ENCODE measurements around the gene P2RY12.

The P2RY12 gene

DNA sequence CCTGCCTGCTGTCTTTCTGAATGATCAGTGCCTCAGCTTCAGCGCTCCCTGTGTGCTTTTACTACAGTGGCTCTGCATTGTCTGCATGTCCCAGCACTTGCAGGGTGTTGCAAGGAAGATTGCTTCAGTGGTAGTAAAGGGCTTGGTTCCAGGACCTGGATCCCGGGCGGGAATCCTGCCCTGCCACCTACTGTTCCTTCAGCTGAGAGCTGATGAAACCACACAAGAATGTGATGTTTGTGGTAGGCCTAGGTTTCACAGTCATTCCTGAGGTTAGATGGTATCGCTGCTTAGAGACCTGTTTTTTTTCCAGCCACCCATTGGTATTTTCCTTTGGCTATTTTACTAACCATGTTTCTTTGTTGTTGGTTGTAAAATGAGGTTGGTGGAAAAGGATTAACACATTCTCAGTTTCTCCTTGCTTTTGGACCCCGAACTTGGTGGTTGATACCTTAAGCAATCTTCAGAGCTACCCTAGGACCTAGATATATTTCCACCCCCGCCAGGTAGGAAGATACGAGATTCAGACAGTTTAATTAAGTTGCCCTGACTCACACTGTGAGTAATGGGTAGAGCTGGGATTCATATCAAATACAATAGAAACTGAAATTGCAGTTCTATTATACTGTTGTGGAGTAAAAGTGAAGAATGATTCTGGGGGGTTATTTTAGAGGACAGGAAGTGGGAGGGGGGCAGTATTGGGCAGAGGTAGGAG lies 79.3 kb downstream of the P2RY12 start:
- peak; percentile 47 for DNase-seq

DNA sequence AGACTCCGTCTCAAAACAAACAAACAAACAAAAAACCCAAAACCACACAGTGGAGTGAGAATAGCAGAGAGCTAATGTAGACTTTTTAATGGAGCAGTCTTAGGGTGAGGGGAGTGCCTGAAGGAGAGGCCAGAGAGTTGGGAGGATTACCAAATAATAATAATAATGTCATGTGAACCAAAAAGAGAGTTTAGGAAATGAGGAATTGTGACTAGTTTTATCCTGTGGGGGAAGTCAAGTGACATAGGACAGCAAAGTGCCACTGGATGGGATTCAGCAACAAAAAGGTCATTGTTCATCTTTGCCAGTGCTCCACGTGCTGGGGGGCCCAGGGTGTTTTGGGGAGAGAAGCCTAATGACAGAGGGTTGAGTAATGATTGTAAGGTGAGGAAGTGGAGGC lies 80.8 kb downstream of the P2RY12 start:
- DNase-seq, result no peak

DNA sequence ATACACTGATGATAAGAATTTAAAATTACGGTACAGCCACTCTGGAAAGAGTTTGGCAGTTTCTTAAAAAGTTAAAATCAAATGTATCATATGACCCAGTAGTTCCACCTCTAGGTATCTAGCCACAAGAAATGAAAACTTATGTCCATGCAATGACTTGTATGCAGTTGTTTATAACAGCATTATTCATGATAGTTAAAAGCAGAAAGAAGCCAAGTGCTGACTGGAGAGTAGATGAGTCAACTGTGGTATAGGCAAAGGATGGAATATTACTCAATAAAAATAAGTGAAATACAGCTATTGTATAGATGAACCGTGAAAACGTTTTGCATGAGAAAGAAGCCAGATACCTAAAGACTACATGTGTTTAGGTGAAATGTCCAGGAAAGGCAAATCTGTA lies 82.8 kb downstream of the P2RY12 start:
- no peak for DNase-seq

DNA sequence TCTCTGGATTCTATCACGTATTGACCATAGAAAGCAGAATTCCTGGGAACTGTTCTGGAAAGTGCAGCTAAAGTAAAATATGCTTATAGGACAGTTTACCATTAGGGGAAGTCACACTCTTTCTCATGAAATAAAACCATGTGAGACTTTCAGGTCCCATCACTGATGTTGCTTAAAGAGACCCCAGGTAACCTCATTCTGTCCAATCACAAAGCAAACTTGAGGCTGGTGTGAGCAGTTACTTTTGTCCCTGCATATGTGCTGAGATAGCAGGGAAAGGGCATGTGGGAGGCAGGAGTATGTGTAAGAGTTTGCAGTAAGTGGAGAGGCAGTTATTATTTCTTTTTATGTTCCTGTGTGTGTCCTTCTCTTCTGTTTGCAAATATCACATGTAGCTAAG lies 84.0 kb downstream of the P2RY12 start:
- DNase-seq, result no peak

DNA sequence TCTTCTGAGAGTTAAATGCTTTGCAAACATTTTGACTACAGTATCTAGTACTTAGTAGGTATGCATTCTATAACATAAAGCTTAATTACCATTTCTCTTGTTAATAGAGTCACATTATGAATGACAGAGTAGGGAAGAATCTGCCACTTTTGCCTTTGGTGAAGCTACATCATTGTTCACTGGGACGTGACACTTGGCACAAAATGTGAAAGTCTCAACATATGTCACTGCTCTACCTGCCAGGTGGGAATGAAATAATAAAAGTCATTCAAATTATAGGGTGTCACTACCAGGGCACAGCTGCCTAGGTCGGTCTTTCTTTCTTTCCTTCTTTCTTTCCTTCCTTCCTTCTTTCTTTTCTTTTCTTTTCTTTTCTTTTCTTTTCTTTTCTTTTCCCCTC lies 85.5 kb downstream of the P2RY12 start:
- no peak for DNase-seq

DNA sequence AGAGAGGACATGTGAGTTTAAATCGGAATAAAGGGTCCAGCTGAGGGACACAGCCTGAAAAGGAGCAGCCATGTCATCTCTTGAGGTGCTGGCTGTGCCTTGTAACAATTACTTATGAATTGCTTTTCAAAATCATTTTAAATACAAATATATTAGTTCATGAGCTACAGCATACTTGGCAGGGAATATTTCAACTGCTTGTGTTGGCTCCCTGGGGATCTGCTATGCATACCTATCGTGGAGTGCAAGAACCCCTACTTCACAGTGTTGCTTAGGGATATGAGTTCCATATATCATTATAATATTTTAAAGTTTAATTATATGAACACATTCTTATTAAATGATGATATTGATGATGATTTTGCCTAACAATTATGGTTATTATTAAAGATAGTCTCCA lies 87.1 kb downstream of the P2RY12 start:
- DNase-seq, result no peak

DNA sequence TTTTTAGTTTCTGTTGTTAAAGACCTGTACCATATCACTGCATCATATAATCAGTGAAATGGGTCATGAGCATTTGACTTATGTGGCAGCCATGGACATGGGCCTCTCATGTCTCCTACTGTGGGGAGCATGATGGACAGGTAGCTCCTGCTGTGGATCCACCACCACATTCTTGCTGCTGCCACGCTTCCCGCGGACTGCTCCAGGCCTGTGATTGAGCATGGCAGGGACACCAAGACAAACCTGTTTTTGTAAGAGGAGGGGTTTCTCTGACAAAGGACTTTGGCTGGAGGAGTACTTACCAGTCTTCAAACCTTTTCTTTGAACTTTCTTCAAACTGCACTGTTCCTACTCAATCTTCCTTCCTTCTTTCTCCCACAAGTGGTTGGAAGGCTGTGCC lies 88.3 kb downstream of the P2RY12 start:
- DNase-seq, result no peak

DNA sequence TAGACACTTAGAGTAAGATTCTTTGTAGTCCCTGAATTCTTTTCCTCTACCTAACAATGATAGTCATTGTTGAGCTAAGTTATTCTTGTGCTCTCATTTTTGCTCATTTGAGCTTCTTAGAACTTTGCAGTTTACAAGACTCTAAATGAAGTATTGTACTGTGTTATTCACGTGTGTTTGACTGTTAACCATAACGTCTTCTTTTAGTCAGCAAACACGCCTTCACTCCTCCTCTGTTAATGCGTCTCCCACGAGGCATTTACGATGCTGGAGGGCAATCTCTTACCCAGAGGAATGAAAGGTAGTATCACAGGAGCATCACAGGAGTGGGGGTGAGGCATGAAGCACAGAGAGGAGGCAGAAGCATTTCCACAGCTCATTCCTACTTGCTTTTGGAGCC lies 91.4 kb downstream of the P2RY12 start:
- DNase-seq, result no peak

DNA sequence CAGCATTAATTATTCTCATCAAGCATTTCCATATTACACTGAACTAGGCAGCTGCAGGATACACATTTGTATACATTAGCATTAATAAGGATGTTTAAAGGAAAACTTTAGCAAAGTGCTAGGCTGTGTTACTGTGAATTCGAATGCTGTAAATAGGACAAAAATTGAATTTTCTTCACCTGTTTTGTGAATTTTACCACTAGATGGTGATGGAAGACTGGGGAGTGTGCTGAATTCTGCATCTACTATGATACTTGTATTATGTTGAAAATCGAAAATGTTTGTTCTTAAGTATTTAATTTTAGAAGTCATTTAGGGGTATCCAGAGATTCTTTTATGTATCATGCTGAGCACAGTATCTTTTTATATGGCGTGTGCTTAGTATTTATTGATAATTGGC lies 93.9 kb downstream of the P2RY12 start:
- DNase-seq, result no peak

DNA sequence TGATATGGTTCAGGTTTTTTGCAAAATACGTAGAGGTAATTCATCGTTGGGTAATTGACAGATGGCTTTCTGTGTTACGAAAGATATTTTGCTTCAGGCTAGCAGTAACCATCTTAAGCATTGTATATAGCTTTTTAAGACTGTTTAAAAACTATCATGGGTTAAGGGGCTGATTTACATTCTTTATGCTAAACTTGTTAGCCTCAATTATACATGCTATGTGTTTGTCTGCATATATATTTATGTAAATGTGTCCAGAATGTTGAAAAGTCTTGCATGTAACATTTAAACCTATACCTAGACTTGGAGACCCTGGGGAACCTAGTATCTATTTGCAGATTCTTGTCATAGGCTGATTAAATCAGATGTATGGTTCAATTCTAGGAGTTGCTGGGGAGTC lies 95.1 kb downstream of the P2RY12 start:
- no peak for DNase-seq
